HG03064 (cell line): Measurements from ENCODE around the gene MIB1.
A peak's percentile ranks its signal among the peaks of the same experiment; 100 is the strongest.

Experiments used
- ATAC-seq: cut with Tn5 transposase; IDR thresholded peaks from one replicate; pipeline ENCODE4 v1.9.1; 2021; ENCODE audit warnings: low read depth; ENCODE audit not compliant: unreplicated experiment

The MIB1 gene

DNA sequence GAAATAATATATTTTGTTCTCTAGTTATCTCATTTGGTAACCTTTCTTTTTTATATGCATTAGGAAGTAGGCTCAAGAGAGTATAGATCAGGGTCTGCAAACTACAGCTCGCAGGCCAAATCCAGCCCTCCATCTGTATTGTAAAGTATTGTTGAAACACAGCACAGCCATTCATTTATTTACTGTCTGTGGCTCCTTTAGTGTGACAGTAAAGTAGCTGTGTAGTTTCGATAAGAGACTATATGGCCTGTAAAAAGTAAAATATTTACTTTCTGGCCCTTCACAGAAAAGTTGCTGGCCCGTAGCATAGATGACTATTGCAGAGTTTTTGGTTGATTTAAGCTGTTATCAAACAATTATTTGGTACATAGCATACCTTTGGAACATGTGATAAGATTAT is 67.6 kb downstream of the MIB1 start:
- no peak for ATAC-seq

DNA sequence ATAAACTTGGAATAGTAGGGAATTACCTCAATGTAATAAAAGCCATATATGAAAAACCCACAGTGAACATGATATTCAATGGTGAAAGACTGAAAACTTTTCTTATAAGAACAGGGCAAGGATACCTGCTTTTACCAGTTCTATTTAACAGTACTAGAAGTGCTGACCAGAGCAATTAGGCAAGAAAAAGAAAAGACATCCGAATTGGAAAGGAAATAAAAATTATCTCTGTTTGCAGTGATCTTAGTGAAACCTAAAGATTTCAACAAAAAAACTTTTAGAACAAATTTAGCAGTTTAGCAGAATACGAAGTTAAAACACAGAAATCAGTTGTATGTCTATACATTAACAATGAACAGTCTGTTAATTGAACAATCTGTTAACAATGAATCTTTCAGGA is 69.1 kb downstream of the MIB1 start:
- no peak for ATAC-seq

DNA sequence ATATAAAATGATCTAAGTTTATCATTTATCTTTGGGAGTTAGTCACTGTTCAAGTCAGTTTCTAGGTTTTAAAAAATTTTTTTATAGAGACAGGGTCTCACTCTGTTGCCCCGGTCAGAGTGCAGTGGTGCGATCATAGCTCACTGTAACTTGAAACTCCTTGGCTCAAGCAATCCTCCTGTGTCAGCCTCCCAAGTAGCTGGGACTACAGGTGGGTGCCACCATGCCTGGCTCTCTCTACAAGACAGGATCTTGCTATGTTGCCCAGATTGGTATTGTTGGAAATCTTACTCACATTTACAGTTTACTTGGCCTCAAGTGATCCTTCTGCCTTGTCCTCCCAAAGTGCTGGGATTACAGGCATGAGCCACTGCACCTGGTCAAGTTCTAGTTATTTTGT is 74.5 kb downstream of the MIB1 start:
- no peak for ATAC-seq

DNA sequence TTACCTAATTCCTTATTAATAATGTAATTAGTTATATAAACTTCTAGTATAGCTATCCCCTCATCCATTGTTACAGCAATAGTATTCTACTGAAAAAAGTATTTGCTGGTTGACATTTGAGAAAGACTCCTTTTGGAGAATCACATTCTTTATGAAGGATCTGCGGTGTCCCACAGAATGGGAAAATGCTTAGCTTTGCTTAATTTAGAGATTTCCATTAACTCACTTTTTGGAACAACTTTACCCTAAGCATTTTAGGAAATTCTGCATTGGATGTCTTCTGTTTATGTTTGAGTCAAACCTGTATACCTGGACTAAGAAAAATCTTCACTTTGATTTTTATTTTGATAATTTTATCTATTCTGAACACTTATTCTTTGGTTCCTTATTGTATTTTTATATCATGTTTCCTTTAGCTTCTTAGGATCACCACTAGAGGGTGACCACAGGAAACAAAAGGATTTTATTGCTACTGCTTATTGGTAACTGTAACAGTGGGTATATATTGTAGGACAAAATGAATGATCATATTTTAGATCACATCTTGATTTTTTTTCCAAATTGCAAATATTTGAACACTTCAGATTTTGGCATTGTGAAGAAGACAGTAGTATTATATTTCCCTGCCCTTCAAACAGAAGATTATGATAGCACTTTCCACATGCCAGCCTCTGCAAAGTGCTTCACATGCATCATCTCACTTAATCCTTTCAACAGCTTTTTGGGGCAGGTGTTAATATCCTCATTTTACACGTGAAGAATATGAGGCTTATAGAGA is 79.6 kb downstream of the MIB1 start:
- no peak for ATAC-seq

DNA sequence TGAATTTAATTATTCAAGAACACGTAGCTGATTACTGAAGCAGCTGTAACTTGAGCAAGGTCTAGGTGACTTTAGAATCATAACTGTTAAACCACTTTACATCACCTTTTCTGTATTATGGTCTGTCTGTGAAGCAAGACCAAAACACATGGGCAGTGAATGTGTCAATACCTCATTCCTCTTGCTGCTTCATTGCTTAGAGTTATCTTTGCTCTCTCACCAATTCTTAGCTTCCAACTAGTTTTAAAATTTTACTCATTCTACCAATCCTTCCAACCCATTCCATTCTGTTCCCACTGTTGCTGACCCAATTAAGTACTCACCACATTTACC is 80.2 kb downstream of the MIB1 start:
- ATAC-seq, result no peak

DNA sequence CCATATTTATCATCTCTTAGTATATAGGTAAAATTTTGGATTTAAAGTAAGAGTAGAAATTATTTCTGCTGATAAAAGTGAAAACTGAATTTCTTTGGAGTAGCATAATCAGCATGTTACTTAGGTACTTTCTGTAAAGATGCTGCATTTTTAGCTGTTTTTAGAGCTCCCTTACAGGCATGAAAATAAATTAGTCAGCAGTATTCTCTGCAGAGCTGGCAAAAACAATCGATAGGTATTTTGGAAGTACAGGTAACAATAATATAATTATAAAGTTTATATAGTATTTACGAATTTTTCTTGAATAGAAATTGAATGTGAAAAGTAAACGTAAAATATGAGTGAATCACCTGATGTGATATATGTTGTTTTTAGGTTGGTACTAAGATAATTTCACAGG is 83.3 kb downstream of the MIB1 start:
- ATAC-seq, result no peak

DNA sequence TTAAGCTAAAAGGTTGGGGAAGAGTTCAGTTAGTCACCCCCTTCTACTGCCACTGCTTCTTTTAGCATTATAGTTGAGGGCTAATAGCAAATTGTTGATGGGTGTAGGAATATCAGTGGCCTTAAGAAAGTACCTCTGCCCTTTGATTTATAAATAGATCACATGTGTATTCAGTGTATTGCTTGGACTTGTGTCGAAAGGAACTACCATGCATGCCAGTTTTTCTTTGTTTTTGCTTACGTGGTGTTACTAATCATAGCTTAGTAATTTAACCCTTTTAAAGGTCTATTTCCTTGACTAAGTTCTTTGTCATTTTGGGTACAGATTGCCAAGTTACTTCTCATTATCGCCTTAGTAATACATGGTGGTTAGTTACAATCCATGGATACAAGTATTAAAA is 85.6 kb downstream of the MIB1 start:
- ATAC-seq, result no peak

DNA sequence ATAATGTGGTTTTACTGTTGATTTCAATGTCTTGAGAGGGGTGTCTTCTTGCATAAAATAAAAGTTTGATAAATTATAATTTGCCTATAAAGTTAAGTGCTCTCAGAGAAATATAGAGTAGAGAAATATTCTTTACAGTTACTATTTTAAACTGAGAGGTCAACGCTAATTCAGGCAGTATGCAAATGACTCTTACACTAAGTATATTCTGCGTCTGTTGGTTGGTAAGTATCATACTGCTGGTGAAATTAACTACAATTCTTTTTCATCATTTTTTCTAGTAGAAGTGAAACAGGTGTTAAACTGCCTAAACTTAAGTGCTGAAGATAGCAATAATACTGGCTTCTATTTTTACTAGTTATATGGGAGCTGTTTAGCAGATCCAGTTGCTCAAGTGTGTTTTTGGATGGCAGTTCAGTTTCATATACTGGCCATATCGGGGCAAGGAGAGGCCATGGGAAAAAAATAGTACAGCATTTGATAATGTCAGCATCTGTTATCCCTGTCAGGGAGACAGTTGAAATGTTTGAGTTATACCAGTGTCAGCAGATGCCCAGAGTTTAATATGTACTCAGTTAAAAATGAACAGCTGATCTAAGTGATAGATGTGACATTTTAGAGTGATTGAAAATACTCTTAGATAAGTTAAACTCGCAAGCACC is 86.2 kb downstream of the MIB1 start:
- ATAC-seq, result no peak

DNA sequence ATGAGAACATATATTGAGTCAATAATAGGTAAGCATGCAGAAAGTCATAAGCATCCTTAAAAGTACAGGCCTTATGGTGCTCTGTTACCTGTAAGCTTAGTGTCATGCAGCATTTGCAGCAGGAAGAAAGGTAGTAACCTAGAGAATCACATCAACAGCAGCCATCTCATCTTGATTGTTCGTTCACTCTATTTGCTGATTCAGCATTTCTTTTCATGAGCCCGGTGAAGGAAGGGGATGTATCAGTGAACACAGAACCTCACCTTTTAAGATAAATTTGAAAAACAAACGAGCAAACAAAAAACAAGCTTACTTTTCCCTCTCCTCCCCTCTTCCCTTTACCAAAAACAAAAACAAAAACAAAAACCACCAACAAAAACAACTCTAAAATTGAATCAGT is 89.9 kb downstream of the MIB1 start:
- no peak for ATAC-seq

DNA sequence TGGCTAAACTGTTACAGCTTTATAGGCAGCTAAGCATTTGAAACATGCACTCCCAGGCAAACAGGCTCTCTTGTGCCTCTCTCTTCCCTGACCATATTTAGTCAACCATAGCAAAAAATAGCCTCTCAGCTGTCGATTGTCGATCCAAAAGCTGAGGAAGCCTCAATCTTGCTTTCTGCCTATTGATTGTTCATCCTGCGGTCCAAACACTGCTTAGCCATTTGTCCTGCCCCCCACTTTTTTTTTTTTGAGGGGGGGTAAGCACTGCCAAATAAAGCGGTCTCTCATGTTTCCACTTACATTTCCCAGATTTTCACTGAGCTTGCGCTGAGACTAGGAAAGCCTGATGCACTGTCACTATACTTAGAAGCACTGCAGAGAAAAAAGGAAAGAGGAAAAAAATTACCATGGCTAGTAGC is 90.8 kb downstream of the MIB1 start:
- no peak for ATAC-seq

DNA sequence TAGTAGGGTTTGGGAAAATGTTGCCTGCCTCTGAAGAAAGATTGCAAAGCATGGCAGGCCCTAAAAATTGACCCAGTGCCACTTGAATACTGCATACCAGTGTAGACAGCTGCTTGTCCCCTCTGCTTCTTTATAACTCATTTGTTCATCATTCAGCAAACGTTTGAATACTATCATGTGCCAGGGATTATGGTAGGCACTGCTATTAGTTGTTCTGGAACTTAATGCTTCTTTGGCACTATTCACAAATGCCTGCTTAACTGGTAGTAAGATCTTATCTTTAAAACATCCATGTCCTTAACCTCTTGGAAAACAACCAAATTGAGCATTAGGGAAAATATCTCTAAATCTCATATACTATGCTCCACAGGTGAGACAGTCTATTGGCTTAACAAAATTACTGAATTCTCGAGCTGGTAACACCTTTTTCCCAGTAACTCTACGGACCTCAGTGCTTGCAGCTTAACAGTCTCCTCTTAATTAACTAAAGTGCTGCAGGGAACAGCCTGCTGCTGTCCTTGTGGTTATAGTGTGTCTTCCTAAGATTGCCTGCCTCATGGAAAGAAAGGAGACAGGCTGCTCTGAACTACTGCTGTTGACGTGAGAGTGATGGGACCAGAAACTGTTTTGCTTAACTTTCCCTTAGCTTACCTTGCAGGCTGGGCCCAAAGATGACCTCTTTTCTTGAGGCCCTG is 93.2 kb downstream of the MIB1 start:
- no peak for ATAC-seq

DNA sequence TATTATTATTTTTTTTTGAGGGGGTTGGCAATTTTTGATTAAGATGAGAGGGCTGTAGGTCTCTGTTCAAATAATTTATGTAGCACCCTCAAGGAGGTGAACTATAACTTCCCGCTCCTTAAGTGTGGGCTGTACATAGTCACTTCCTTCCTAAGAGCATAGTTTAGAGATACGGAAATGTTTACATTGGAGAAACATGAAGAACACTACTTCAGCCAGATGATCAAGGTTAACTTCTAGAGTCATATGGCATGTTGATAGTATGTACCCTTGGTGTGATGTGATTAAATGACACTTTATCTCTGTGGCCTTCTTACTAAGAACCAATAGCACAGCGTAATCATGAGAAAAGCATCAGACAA is 93.7 kb downstream of the MIB1 start:
- no peak for ATAC-seq

DNA sequence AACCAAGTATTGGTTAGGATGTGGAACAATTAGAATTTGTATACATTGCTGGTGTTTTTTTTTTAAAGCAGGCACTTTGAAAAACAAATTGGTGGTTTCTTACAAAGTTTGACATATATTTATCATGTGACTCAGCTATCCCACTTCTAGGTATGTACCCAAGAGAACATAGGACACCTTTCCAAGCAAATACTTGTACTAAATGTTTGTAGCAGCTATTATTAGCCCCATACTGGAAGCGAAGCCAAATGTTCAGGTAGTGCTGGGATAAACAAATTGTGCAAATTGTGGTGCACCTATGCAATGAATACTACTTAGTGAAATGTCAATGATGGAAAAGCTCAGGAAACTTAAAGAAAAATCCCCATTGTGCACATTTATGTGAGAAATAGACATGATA is 101.0 kb downstream of the MIB1 start:
- no peak for ATAC-seq

DNA sequence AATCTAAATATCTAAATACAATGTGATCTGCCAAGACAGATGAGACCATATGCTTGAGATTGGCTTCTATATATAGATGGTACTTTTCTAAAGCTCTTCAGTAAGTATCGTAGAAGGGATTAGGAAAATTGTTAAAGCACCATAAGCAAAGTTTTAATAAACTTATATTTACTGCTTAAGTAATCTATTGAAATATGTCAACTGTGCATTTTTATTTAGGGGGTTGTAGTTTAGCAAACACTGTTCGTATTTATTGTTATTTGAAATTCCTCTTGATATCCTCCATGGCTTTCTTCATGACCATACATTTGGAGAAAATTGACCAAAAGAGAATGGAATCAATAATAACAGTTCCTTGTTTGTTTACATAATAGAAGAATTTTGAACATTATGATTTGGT is 102.7 kb downstream of the MIB1 start:
- no peak for ATAC-seq

DNA sequence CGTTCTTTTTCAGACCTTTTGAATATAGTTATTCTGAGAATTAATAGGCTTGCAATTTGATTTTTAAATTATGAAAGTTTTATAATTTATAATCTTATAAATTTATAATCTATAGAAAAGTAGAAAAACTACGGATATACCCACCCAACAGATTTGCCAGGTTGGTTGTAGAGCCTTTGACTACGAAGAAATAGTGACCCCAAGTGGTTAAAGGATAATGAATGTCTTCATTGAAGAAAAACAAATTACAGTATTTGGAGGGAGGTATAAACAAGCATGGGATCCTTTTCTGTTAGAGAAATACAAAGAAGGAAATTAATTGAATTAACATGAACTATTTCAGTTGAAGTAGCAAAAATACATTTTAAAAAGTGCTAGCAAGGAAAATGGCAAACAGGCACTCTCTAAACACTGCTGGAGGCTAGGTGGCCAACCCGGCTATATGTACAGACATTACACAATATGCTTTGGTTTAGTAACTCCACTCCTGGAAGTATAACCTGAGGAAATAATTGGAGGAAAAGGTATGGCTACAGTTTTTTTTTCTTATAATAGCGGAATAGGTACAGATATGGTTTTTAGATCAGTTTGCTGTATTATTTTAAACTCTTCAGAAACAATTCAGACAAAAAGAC is 110.9 kb downstream of the MIB1 start:
- ATAC-seq, result no peak

DNA sequence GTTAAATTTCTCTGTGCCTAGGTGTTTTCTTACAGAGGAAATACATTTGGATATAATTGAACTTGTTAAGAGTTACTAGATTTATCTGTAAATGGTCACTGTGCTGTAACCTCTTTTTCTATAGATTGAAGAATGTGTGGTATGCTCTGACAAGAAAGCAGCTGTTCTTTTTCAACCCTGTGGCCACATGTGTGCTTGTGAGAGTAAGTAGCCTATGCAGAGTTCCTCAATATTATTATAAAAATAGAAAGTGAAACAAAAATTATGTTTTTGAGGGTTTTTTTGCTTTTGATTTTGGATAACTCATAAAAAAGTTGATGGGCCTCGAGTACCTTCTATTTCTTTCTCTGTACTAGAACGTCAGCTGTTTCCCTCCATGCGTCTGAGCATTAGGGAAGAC is 112.4 kb downstream of the MIB1 start:
- ATAC-seq, result peak; percentile 88

DNA sequence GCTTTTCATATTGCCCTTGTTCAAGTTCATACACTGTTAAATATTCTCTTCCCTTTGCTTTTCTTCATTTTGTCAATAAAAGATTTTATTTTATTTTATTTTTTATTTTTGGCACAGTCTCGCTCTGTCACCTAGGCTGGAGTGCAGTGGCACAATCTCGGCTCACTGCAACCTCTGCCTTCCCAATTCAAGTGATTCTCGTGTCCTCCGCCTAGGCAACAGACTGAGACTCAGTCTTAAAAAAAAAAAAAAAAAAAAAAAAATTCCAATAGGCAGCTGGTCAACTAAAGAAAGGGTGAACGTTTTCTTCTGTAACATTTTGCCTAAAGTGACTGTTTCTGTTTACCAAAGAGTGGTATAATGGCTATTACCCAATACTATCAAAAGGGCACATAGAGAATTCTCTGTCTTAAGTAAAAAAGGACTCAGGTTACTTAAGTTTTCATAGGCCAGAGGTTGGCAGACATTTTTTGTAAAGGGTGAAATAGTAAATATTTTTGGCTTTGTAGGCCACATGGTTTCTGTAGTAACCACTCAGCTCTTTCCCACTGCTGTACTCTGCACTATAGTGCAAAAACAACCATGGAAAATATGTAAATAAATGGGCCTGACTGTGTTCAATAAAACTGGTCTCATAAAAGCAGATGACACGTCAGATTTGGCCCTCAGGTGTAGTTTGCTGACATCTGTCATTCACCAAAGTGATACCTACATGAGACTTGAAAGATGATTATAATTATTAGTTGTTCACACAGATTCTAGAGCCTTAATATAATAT is 113.4 kb downstream of the MIB1 start:
- no peak for ATAC-seq

DNA sequence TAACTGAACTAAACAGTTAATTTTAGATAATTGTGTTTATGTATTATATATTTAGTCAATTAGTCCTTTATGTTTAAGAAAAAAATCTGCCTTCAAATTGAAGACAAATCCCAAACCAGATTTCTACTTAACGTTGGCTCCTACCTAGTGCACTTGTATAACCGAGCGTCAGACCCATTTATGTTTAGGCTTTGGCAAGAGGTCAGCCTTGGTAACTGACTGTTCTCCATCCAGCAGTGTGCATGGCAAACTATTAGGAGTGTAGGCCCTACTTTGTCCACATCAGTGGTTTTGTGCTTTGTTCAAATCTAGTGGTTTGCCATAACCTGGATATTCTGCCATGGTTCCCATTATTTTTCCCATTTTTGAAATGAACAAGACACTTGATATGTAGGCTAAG is 114.8 kb downstream of the MIB1 start:
- ATAC-seq, result no peak

DNA sequence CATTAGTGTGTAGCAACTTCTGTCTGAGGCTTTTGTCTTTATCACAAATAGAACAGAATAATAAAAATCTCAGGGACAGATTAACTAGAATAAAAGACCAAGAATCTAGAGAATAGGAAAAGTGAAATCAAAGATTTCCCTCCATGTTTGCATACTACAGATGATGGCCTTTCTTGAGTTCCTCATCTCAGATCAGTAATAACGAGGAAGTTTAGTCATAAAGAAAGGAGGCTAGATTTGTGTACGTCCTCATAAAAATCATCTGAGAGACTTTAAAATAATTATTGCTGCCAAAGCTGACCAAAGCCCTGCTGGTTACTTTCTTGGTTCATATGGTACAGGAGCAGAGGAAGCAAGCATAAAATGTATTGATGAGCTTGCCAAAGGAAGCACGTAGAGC is 117.3 kb downstream of the MIB1 start:
- no peak for ATAC-seq

DNA sequence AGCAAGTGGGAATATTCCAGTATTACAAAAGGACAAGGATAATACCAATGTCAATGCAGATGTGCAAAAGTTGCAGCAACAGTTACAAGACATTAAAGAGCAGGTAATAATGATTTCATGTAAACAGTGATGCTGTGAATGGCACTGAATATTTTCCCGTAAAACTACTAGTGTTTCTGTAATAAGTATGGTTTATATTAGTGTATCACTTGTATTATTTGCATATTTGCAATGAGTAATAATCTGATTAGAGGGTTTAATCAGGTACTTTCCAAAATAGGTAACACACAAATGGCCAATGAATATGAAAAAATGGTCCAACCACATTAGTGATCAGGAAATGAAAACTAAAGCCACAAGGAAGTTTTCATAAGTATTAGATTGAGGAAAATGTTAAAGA is 118.0 kb downstream of the MIB1 start:
- no peak for ATAC-seq

DNA sequence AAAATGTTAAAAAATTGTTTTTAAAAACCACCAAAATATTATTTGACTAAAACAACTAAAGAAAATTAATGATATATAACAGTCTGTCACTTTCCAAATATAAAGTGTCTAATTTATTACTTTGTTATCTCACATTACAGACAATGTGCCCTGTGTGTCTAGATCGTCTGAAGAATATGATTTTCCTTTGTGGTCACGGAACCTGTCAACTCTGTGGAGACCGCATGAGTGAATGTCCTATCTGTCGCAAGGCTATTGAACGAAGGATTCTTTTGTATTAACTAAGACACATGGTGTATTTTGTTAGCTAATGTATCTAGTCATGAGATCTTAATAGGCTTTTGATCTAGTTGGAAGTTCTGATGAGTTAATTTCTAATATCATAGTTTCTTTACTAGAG is 123.8 kb downstream of the MIB1 start:
- no peak for ATAC-seq
